HTERT RPE-1 (cell line): ENCODE measurements around the gene VPS13D.
"Not testable (repeated sequence)": the region's sequence is repeated elsewhere in the genome, so short reads cannot be mapped to it uniquely, and the experiment has no call there.

Source experiments
- in situ Hi-C: fragments of 300-500 bp; cut with MboI; formaldehyde crosslinking; loops from 4 replicates; pipeline ENCODE4 v1.14.3; 2020; ENCODE audit warnings: low sequenced_read_pairs

The VPS13D gene

GRCh38 chr1:12444329-12444841, 214.6 kb downstream of the VPS13D start:
- in situ Hi-C loops, result no loop called here

GRCh38 chr1:12445257-12445656, 215.4 kb downstream of the VPS13D start:
- in situ Hi-C loops, result no loop called here

- in situ Hi-C loops, result no loop called here
Measured at GRCh38 chr1:12446593-12446992, 216.8 kb downstream of the VPS13D start.

- in situ Hi-C loops, result no loop called here
Measured at GRCh38 chr1:12447307-12447706, 217.5 kb downstream of the VPS13D start.

GRCh38 chr1:12447849-12448312, 218.1 kb downstream of the VPS13D start:
- in situ Hi-C loops, result no loop called here

DNA sequence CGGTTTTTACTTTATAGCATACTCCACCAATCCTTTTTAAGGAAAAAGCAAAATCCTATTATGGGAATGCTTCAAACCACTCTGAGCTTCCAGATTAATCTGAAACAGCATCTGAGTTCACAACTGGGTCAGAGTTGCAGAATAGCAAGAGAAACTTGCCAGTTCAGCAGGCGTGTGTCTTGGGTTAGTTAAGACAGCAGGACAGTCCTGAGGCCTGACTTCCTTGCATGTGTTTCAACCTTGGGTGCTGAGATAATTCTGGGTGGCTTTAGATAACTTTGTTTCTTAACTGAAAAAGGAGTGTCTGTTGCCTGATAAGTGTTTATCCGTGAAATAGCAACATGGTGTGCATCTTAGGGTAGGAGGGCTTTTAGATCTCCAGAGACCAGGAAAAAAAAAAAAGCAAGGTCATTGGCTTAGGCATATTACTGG, 218.9 kb downstream of the VPS13D start:
- in situ Hi-C loops, result no loop called here

DNA sequence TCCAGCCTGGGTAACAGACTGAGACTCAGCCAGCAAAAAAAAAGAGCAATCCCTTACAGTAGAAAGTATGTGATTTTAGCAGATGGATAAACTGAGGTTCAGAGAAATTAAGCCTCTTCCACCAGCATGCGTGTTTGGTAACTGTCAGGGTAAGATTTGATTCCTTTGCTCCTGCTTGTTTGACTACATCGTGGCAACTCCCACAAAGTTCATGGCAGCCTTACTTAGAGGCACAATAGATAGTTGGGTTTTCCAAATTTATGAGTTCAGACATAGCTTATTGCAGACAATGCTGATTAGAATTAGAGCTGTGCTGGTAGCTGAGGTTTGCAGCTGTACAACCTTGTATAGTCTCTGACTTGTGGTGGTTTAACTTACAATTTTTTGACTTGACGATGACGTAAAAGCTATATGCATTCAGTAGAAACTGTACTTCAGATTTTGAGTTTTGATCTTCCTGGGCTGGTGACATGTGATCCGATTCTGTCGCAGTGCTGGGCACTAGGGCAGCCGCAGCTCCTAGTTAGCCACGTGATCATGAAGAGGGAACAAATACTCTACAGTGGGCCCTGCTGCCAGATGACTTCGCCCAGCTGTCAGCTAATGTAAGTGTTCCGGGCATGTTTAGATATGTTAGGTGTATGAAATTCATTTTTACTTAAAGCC, 220.4 kb downstream of the VPS13D start:
- in situ Hi-C loops, result no loop called here

GRCh38 chr1:12450756-12451559, 221.1 kb downstream of the VPS13D start:
- in situ Hi-C loops, result no loop called here

- in situ Hi-C loops, result no loop called here
Measured at GRCh38 chr1:12451560-12451900, 221.7 kb downstream of the VPS13D start.

DNA sequence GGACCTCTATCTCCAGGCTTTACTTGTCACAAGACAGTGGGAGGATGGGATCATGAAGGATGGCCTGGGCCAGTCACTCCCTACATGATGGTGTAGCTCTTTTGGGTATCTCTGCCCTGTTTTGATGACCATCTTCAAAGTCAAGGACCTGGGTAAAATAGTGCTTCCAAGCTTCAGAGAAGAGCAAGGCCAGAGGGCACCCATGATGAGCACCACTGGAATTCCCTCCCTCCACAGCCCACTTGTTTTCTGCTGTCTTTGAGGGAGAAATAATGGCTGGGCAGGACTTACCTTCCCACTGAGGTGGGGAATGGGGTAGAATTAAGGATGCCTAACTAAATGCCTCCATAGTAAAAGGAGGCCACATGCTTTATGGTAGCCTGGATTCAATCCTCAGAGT, 222.4 kb downstream of the VPS13D start:
- in situ Hi-C loops, result no loop called here

GRCh38 chr1:12453400-12454343, 223.8 kb downstream of the VPS13D start:
- in situ Hi-C loops, result no loop called here

DNA sequence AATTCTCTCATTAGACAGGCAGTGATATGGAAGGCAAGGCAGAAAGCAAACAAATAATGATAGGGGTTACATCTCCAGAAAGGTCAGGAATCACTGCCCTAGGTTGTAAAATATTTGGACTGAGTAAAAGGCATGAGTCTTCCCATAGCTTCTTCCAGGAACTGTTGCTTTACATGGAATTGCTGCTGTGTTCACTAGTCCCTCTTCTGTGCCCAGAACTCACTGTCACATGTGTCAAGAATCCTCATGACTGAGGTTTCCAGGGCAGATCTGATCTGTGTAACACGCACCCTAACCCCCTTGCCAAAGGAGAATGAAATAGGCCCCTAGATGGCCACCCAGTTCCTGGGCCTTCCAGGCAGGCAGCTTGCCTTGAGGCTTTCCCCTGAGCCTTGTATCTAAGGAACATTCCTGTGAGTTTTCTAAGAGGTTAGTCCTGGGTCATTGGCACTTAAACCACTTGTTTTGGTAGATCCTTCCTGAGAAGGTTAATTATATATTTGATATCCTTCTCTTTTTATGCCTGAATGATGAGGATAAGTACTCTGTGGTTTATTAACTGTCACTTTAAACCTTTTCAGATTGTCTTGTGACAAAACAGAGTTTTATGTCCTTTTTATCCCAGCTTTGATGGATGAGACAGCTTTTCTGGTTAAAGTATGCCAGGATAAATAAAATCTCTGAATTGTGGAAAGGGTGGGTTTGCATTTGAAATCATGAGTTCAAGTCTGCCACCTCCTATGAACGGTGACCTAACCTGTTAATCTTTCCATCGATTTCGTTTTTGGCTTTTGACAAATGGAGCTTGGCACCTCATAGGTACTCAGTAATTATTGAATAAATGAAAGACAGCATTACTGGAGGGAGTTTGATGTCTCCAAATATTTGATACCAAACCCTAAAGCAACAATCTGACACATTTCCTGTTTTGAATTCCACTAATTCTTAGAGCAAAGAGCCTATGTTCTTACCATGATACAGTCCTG, 224.9 kb downstream of the VPS13D start:
- in situ Hi-C loops, result no loop called here

DNA sequence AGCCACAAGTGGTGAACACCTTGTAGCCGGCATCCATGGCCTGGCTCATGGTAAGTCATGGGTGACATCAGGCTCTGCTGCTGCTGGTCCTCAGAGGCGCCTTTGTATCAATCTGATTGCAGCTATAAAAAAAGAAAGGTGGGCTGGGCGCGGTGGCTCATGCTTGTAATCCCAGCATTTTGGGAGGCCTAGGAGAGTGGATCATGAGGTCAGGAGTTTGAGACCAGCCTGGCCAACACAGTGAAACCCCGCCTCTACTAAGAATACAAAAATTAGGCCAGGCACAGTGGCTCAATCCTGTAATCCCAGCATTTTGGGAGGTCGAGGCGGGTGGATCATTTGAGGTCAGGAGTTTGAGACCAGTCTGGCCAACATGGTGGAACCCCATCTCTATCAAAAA, 226.3 kb downstream of the VPS13D start:
- in situ Hi-C loops, result not testable (repeated sequence)

DNA sequence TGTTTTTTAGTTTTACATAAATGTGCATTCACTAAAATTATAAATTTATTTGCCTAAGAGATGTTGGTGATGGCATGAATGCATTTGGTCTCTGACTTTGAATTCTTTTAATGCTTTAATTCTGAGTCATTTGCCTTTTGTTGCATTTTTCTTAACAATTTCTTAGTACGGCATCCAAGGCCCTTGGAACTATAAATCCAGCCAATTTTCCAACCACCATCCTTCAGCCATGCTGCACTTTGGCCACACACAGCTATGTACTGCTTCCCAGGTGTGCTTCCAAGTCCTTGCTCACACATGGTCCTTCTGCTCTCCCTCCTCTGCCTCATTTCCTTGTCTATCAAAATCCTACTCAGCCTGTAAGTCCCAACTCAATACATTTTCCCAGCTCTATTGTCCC, 227.1 kb downstream of the VPS13D start:
- in situ Hi-C loops, result no loop called here

DNA sequence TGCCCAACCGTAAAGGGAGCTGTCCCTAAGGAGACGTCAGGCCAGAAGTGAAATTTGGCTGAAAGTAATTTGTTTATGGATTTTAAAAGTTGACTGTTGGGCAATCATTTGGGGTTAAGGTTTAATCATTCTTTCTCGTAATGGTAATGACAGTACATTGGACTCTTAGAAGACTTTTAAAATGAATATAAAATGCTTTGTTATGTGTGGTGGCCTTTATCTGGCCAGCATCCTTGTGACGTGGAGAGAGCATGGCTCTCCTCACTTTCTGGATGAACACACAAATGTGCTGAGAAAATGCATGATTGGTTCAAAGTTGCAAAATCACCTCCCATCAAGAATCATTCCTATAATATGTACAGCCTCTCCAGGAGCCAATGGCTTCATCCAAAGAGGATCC, 227.9 kb downstream of the VPS13D start:
- in situ Hi-C loops, result no loop called here

DNA sequence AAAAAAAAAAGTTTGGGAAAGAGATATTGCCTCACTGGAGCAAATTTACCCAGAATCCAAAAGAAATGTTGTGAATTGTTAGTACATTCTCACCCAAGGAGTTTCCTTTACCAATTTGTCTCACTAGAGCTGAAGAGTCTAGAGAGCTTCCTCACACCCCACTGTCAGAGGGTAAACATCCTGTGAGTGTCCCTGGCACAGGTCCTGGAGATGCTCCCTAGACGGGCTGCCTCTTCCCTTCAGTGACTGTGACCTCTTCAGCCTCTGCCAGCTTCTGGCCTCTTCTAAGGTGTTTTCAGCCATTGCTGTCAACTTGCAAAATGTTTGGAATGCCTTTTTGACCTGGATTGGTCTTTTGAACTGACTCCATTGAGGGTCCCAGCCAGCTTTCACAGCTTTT, 228.7 kb downstream of the VPS13D start:
- in situ Hi-C loops, result no loop called here

DNA sequence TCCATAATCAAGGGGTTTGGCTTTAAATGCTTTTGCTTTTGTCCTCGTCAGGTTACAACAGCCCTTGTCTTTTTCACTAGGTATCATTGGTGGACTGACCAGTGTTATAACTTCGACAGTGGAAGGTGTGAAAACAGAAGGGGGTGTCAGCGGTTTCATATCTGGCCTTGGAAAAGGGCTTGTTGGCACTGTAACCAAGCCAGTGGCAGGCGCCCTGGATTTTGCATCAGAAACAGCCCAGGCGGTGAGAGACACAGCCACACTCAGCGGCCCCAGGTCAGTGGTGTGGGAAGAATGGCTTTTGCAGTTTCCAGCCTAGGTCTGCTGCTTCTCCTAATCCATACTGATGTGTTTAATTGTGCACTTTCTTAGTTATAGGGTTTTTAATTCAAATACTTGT, 230.3 kb downstream of the VPS13D start:
- in situ Hi-C loops, result no loop called here

GRCh38 chr1:12460911-12461621, 231.2 kb downstream of the VPS13D start:
- in situ Hi-C loops, result no loop called here

GRCh38 chr1:12461754-12462153, 231.9 kb downstream of the VPS13D start:
- in situ Hi-C loops, result no loop called here
